ENCODE results near the gene CFAP206.

CFAP206 gene

GRCh38 chr6:87407901-87408720 is at the start of gene CFAP206:
Gene CFAP206 (plus strand): TSS chr6:87407972. CDS start chr6:87409840, 1,868 bp downstream.
- peak; percentile 91 for DNase-seq

- DNase-seq = no peak
Measured at GRCh38 chr6:87364602-87365252, 43.0 kb upstream of the CFAP206 start.

- no peak for DNase-seq
Measured at GRCh38 chr6:87366072-87366827, 41.5 kb upstream of the CFAP206 start.

GRCh38 chr6:87366899-87367298 is 40.9 kb upstream of the CFAP206 start:
- no peak for DNase-seq

GRCh38 chr6:87373377-87373776 is 34.4 kb upstream of the CFAP206 start:
- no peak for DNase-seq

GRCh38 chr6:87375315-87375714 is 32.5 kb upstream of the CFAP206 start:
- DNase-seq = no peak

GRCh38 chr6:87376643-87377042 is 31.1 kb upstream of the CFAP206 start:
- no peak for DNase-seq

- DNase-seq = no peak
Measured at GRCh38 chr6:87378947-87379346, 28.8 kb upstream of the CFAP206 start.

GRCh38 chr6:87382861-87383260 is 24.9 kb upstream of the CFAP206 start:
- DNase-seq = no peak

- DNase-seq = peak; percentile 16
Measured at GRCh38 chr6:87384038-87384437, 23.7 kb upstream of the CFAP206 start.

- no peak for DNase-seq
Measured at GRCh38 chr6:87384449-87384848, 23.3 kb upstream of the CFAP206 start.

GRCh38 chr6:87391334-87391733 is 16.4 kb upstream of the CFAP206 start:
- DNase-seq = peak; percentile 66

GRCh38 chr6:87393026-87393622 is 14.6 kb upstream of the CFAP206 start:
- DNase-seq = peak; percentile 81

- DNase-seq = no peak
Measured at GRCh38 chr6:87395431-87395830, 12.3 kb upstream of the CFAP206 start.

GRCh38 chr6:87396595-87397392 is 11.0 kb upstream of the CFAP206 start:
- peak; percentile 7 for DNase-seq

- DNase-seq = no peak
Measured at GRCh38 chr6:87397656-87398055, 10.1 kb upstream of the CFAP206 start.

- no peak for DNase-seq
Measured at GRCh38 chr6:87401832-87402231, 5.9 kb upstream of the CFAP206 start.

GRCh38 chr6:87407561-87407900 is 241 bp upstream of the CFAP206 start:
- DNase-seq = peak; percentile 81

GRCh38 chr6:87408721-87409155 is 966 bp downstream of the CFAP206 start:
- DNase-seq = no peak

- DNase-seq = no peak
Measured at GRCh38 chr6:87419266-87419665, 11.5 kb downstream of the CFAP206 start.

GRCh38 chr6:87420360-87420759 is 12.6 kb downstream of the CFAP206 start:
- DNase-seq = no peak

GRCh38 chr6:87421576-87421975 is 13.8 kb downstream of the CFAP206 start:
- no peak for DNase-seq
